Activated CD4-positive, alpha-beta T cell treated with anti-CD3 and anti-CD28 coated beads, Interleukin-10, Interleukin-2, amounts not matched to agents 100 ng/mL and 50 ng/mL, durations not matched to agents 16 hours and 8 hours (primary cell): Measurements from ENCODE around the gene ZRANB3.
"Not testable (repeated sequence)": the region's sequence is repeated elsewhere in the genome, so short reads cannot be mapped to it uniquely, and the experiment has no call there.

Source experiments
- DNase-seq: peaks from one replicate; pipeline ENCODE4 v3.0.0-alpha.2; 2020

Gene ZRANB3

GRCh38 chr2:135320465-135321355, 210.3 kb downstream of the ZRANB3 start:
- no peak for DNase-seq

DNA sequence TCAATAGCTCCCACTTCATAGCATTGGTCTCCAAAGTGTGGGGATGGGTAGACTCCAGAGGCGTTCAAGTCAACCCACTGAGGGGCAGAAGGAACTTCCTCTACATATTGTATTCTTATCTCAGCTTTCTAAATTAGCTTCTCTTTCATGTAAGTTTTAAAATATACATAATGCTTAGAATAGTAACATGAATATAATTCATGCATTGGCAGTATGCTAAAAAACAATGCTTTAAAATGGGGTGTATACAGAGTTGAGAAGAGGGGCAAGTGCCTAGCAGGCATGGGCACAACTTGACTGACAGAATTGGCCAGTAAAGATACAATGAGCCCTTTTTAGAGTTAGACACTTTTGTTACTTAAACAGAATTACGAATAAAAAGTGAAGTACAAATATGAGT, 212.2 kb downstream of the ZRANB3 start:
- DNase-seq: no peak

DNA sequence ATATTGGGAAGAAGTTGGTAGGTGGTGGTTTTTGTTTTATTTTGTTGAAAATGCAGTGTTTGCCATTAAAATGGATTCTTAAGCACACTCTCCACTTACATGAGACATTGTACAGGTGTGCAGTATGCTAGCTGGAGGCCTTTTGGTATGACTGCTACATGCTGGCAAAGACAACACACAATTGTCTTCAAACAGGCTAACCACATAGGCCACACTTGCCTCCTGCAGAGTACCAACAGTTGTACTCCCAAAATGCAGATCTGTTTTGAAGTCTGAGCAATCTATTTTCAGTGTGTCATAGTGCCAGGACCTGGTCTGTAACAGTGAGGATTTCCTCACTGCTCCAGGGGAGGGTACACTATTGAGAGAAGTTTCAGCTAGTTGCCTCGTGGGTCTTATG, 213.6 kb downstream of the ZRANB3 start:
- DNase-seq: no peak

DNA sequence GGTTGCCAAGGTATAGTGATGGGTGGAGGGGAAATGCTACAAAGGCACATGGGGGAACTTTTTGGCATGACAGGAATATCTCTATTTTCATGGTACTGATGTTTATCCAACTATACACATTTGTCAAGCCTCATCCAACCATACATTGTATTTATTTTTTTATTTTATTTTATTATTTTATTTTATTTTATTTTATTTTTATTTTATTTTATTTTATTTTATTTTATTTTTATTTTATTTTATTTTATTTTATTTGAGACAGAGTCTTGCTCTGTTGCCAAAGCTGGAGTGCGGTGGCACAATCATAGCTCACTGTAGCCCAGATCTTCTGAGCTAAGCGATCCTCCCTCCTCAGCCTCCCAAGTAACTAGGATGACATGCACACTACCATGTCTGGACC, 219.1 kb downstream of the ZRANB3 start:
- DNase-seq: no peak

GRCh38 chr2:135311268-135311667, 219.8 kb downstream of the ZRANB3 start:
- no peak for DNase-seq

DNA sequence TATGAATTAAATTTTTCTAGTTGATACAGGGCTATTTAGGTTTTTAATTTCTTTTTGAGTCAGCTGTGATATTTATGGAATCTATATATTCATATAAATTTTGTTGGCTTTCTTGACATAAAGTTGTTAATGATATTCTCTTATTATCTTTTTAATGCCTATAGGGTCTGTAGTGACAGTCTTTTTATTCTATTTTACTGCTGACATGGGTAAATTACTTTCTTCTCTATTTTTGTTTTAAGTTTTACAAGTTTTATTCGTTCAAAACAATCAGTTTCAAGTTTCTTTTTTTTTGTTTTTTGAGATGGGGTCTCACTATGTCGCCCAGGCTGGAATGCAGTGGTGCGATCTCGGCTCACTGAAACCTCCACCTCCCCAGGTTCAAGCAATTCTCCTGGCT, 226.3 kb downstream of the ZRANB3 start:
- DNase-seq: no peak

GRCh38 chr2:135299658-135300244, 231.3 kb downstream of the ZRANB3 start:
- DNase-seq: no peak

GRCh38 chr2:135299165-135299564, 231.9 kb downstream of the ZRANB3 start:
- DNase-seq: no peak

GRCh38 chr2:135287121-135287520, 243.9 kb downstream of the ZRANB3 start:
- not testable (repeated sequence) for DNase-seq

DNA sequence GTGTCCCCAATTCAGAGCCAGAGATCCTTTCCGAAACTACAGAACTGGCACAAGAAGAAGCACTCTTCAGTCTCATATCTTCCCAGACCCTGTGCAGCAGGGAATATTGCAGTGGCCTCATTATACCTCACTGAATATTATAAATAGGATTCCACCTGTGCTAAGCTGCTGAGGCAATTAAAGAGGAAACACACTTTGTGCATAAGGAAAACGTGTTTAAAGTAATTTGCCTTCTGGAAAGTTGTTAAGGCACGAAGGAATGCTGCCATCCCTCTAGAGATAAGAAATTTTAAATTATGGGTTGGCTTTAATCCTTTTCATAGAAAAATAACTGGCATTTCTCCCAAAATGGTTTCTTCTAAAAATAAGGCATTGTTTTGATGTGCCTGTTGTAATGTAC, 245.6 kb downstream of the ZRANB3 start:
- DNase-seq: no peak

- no peak for DNase-seq
Measured at GRCh38 chr2:135281379-135281778, 249.6 kb downstream of the ZRANB3 start.

GRCh38 chr2:135279209-135279608, 251.8 kb downstream of the ZRANB3 start:
- no peak for DNase-seq

- DNase-seq: no peak
Measured at GRCh38 chr2:135276525-135276924, 254.5 kb downstream of the ZRANB3 start.

DNA sequence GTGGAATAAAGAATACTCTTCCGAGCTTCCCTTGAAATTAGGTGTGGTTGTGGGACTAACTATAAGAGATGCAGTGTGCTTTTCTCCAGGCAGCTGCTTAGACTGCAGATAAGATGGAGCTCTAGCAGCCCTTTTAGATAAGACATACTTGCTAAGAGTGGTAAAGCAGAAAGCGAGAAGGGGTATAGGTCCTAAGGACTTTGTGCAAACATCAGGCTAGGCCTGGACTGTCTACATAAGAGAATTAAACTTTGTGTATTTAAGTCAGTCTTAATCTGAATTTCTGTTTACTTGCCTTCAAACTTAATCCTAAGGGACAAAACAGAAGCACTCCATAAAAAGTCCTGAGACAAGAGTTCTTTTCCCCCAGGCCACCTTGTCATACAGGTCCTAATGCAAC, 260.0 kb downstream of the ZRANB3 start:
- no peak for DNase-seq

GRCh38 chr2:135265960-135266490, 265.0 kb downstream of the ZRANB3 start:
- DNase-seq: no peak

DNA sequence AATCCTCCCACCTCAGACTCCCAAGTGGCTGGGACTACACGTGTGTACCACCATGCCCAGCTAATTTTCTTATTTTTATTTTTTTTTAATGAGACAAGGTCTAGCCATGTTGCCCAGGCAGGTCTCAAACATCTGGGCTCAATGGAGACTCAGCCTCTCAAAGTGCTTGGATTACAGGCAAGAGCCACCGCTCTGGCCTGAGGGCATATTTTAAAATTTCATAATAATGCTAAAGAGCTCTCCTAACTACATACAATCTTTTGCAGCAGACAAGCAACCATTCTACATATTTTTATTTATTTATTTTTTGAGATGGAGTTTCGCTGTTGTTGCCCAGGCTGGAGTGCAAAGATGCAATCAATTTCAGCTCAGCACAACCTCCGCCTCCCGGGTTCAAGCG, 271.9 kb downstream of the ZRANB3 start:
- no peak for DNase-seq

GRCh38 chr2:135258193-135258592, 272.8 kb downstream of the ZRANB3 start:
- no peak for DNase-seq

DNA sequence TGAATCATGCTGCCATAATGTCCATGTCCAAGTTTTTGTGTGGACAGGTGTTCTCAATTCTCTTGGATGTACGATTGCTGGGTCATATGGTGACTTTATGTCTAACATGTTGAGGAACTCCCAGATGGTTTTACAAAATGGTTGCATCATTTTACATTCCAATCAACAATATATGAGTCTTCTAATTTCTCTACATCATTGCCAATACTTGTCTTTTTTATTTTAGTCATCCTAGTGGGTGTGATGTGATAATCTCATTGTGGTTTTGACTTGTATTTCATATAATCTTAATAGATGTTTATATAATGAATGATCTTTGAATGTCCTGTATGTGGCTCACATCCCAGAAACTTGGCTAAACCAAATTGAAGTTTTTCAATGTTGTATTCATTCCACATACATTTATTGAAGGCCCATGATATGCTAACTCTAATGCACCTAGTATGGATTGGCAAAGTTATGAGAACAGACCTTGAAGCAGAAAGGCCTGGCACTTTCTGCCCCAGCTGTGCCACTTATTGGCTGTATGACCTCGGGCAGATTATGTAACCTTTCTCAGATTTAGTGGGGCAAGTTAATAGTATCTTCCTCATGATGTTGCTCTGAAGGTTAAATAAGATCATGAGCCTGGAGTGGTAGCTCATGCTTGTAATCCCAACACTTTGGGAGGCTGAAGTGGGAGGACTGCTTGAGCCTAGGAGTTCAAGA, 273.5 kb downstream of the ZRANB3 start:
- DNase-seq: no peak

DNA sequence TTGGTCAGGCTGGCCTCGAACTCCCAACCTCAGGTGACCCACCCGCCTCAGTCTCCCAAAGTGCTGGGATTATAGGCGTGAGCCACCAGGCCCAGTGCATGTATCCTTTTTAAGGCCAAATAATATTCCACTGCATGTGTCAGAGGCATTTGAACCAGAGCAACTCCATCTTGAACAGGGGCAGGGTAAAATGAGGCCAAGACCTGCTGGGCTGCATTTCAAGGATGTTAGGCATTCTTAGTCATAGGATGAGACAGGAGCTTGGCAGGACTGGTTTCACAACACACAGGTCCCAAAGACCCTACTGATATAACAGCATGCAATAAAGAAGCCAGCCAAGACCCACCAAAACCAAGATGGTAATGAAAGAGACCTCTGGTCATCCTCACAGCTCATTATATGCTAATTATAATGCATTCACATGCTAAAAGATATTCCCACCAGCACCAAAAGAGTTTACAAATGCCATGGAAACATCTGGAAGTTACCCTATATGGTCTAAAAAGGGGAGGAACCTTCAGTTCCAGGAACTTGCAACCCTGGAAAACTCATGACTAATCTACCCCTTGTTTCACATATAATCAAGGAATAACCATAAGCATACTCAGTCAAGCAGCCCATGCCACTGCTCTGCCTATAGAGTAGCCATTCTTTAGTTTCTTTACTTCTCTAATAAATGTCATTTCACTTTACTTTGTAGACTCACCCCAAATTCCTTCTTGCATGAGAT, 274.3 kb downstream of the ZRANB3 start:
- no peak for DNase-seq

DNA sequence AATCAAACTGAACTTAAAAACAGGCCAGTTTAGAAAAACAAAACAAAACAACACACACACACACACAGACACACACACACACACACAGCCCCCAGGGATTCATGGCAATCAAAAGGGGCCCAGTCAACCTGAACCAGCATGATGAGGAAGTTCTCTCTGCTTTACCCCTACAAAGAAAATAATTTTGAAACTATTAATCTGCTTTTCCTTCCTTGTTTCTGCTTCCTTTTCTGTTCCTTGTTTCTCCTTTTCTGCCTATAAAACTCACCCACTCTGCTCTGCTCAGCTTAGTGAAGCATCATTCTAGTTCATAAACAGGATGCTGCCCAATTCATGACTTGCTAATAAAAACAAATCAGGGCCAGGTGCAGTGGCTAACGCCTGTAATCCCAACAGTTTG, 275.8 kb downstream of the ZRANB3 start:
- no peak for DNase-seq

DNA sequence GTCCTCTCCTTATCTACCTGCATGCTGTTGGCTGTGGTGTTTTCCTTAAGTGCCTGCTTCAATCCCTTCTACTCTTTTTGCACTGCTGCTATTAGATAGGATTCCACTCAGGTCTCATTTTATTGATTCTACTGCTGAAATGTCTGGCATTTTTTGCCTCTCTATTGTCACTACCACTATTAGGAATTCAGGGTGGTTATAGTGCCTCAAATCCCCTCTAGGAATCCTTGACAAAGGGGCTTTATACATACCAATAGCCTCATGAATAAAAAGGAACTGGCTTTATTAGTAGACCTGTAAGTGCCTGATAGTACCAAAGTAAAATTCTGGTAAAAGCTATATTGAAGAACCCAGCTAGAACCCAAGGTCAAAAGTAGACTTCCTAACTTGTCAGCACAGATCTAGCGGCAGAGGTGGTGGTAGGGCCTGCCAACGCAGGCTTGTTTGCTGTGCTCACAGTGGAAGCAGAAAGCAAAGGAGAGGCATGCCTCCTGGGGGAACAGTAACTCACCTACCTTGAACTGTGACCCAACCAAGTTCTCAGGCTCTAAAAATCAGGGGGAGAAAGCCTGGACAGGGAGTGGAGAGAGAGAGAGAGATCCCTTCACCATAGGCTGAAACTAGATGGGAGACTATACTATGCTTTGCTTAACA, 278.1 kb downstream of the ZRANB3 start:
- no peak for DNase-seq

GRCh38 chr2:135248611-135249010, 282.4 kb downstream of the ZRANB3 start:
- no peak for DNase-seq
